ENCODE data around the gene SENP5.

SENP5 gene

GRCh38 chr3:196889844-196890708 is 22.4 kb downstream of the SENP5 start:
- DNase-seq = no peak

- no peak for DNase-seq
Observed at GRCh38 chr3:196894557-196895295, 27.0 kb downstream of the SENP5 start.

- no peak for DNase-seq
Observed at GRCh38 chr3:196896229-196896628, 28.5 kb downstream of the SENP5 start.

- no peak for DNase-seq
Observed at GRCh38 chr3:196901768-196902167, 34.0 kb downstream of the SENP5 start.

GRCh38 chr3:196902296-196902695 is 34.6 kb downstream of the SENP5 start:
- DNase-seq = no peak

- DNase-seq = no peak
Observed at GRCh38 chr3:196903740-196904139, 36.0 kb downstream of the SENP5 start.

GRCh38 chr3:196914866-196915265 is 47.1 kb downstream of the SENP5 start:
- no peak for DNase-seq

- DNase-seq = no peak
Observed at GRCh38 chr3:196915375-196915774, 47.7 kb downstream of the SENP5 start.

GRCh38 chr3:196916221-196916620 is 48.5 kb downstream of the SENP5 start:
- DNase-seq = no peak

GRCh38 chr3:196916995-196917394 is 49.3 kb downstream of the SENP5 start:
- no peak for DNase-seq

GRCh38 chr3:196918968-196919367 is 51.2 kb downstream of the SENP5 start:
- DNase-seq = no peak

GRCh38 chr3:196920733-196921132 is 53.0 kb downstream of the SENP5 start:
- DNase-seq = no peak

GRCh38 chr3:196927571-196928453 is 60.1 kb downstream of the SENP5 start:
- no peak for DNase-seq

GRCh38 chr3:196931157-196931556 is 63.4 kb downstream of the SENP5 start:
- DNase-seq = no peak

GRCh38 chr3:196931828-196932587 is 64.3 kb downstream of the SENP5 start:
- no peak for DNase-seq

- DNase-seq = no peak
Observed at GRCh38 chr3:196932600-196932999, 64.9 kb downstream of the SENP5 start.

- no peak for DNase-seq
Observed at GRCh38 chr3:196936288-196936687, 68.6 kb downstream of the SENP5 start.

- DNase-seq = no peak
Observed at GRCh38 chr3:196938124-196938523, 70.4 kb downstream of the SENP5 start.

- DNase-seq = no peak
Observed at GRCh38 chr3:196938576-196938975, 70.9 kb downstream of the SENP5 start.

- DNase-seq = no peak
Observed at GRCh38 chr3:196941729-196942225, 74.1 kb downstream of the SENP5 start.

GRCh38 chr3:196942226-196942914 is 74.7 kb downstream of the SENP5 start, which contains the start of gene NCBP2:
Gene NCBP2, minus strand, starts transcription at chr3:196942528. Its CDS starts 25 bp downstream, at chr3:196942503.
- DNase-seq = peak; percentile 99
